OCI-M2 (cell line): ENCODE measurements around the gene SLC26A2.
"Not testable (repeated sequence)": the region's sequence is repeated elsewhere in the genome, so short reads cannot be mapped to it uniquely, and the experiment has no call there.

Experiments used
- DNase-seq: peaks from one replicate; lab custom pipeline; 2025; ENCODE audit not compliant: unreplicated experiment; lab: John Stamatoyannopoulos, UW

The SLC26A2 gene

GRCh38 chr5:149936700-149937091, 23.9 kb upstream of the SLC26A2 start:
- no peak for DNase-seq

- DNase-seq = no peak
Measured at GRCh38 chr5:149937610-149938009, 22.9 kb upstream of the SLC26A2 start.

- DNase-seq = no peak
Measured at GRCh38 chr5:149938279-149938678, 22.3 kb upstream of the SLC26A2 start.

- DNase-seq = no peak
Measured at GRCh38 chr5:149938791-149939358, 21.7 kb upstream of the SLC26A2 start.

GRCh38 chr5:149939546-149939945, 21.0 kb upstream of the SLC26A2 start:
- no peak for DNase-seq

GRCh38 chr5:149940077-149940574, 20.4 kb upstream of the SLC26A2 start:
- peak; percentile 31 for DNase-seq

GRCh38 chr5:149940941-149941644, 19.5 kb upstream of the SLC26A2 start:
- DNase-seq = no peak

GRCh38 chr5:149941795-149942194, 18.8 kb upstream of the SLC26A2 start:
- DNase-seq = no peak

GRCh38 chr5:149942199-149942598, 18.4 kb upstream of the SLC26A2 start:
- DNase-seq = no peak

- not testable (repeated sequence) for DNase-seq
Measured at GRCh38 chr5:149942741-149943169, 17.8 kb upstream of the SLC26A2 start.

GRCh38 chr5:149943177-149943949, 17.2 kb upstream of the SLC26A2 start:
- not testable (repeated sequence) for DNase-seq

GRCh38 chr5:149944666-149945065, 15.9 kb upstream of the SLC26A2 start, which contains the start of gene PDE6A:
Gene PDE6A, minus strand, starts transcription at chr5:149944793. Its CDS starts 120 bp downstream, at chr5:149944673.
- no peak for DNase-seq

- DNase-seq = no peak
Measured at GRCh38 chr5:149946118-149946517, 14.4 kb upstream of the SLC26A2 start.

- no peak for DNase-seq
Measured at GRCh38 chr5:149948993-149949392, 11.6 kb upstream of the SLC26A2 start.

GRCh38 chr5:149951138-149951749, 9.3 kb upstream of the SLC26A2 start:
- DNase-seq = no peak

- no peak for DNase-seq
Measured at GRCh38 chr5:149953436-149954121, 7.0 kb upstream of the SLC26A2 start.

- DNase-seq = no peak
Measured at GRCh38 chr5:149954798-149955197, 5.8 kb upstream of the SLC26A2 start.

GRCh38 chr5:149956685-149957084, 3.9 kb upstream of the SLC26A2 start:
- DNase-seq = no peak

GRCh38 chr5:149957855-149958254, 2.7 kb upstream of the SLC26A2 start:
- no peak for DNase-seq

- DNase-seq = peak; percentile 22
Measured at GRCh38 chr5:149959406-149960236, 937 bp upstream of the SLC26A2 start.
